GM18502 (cell line): ENCODE results near the gene ST6GAL2.

ENCODE experiments used
- ATAC-seq: cut with Tn5 transposase; IDR thresholded peaks from one replicate; pipeline ENCODE4 v1.9.1; 2021; ENCODE audit warnings: mild to moderate bottlenecking; ENCODE audit not compliant: unreplicated experiment, poor library complexity

The ST6GAL2 gene

GRCh38 chr2:106885971-106886915, at the start of gene ST6GAL2:
Gene ST6GAL2, minus strand, starts transcription at chr2:106886167. Its CDS starts 42,190 bp downstream, at chr2:106843977.
- ATAC-seq: no peak

DNA sequence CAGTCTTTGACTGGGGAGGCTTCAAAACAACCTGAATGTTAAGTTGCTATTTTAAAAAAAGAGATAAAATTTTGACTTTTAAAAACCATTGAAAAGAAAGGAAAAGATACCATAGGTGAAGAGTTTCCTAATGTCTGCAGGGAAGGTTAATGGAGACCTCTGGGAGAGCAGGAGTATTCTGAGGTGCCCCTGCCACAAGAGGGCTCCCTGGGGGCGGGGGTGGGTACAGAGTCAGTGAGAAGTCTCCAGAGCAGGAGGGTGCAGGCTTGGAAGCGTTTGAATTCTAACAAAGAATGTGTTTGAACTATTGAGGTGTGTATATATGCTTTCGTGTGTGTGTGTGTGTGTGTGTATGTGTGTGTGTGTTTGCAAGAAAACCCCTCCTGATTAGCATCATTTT, 46.7 kb upstream of the ST6GAL2 start:
- ATAC-seq: no peak

GRCh38 chr2:106931717-106932335, 45.9 kb upstream of the ST6GAL2 start:
- ATAC-seq: no peak

- no peak for ATAC-seq
Measured at GRCh38 chr2:106921451-106921850, 35.5 kb upstream of the ST6GAL2 start.

- no peak for ATAC-seq
Measured at GRCh38 chr2:106919012-106919411, 33.0 kb upstream of the ST6GAL2 start.

- no peak for ATAC-seq
Measured at GRCh38 chr2:106904242-106904641, 18.3 kb upstream of the ST6GAL2 start.

- no peak for ATAC-seq
Measured at GRCh38 chr2:106899786-106900530, 14.0 kb upstream of the ST6GAL2 start.

GRCh38 chr2:106894545-106894944, 8.6 kb upstream of the ST6GAL2 start:
- ATAC-seq: no peak

DNA sequence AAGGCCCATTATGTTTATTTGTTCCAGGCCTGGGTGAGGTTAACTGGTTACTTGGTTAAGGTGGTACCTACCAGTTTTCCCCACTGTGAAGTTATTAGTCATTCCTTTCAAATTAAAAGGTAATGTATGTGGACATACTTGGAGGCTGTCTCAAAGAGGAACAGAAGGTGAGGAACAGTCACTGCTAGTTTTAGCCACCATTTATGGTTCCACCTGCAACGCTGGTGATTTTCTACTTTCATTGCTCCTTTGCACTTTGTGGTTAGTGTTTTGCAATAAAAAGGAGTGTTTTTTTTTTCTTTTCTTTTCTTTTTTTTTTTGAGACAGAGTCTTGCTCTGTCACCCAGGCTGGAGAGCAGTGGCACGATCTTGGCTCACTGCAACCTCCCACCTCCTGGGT, 6.1 kb upstream of the ST6GAL2 start:
- ATAC-seq: no peak

DNA sequence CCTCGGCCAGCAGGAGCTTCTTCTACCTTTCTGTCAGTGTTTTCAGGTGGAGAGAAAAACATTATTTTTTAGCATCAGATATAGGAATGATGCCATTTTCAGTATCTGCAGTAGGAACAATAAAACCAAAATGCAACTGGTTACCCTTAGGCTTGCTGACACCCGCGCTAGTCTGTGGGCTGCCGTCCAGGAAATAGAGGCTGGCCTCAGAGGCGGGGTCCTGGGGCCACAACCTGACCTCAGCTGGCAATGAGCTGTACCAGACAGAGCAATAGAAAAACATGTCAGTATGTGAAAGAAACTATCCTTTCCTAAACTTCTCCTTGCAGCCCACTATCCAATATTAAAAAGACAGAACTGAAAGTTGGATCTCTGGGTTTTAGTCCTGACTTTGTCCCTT, 4.6 kb upstream of the ST6GAL2 start:
- ATAC-seq: no peak

- no peak for ATAC-seq
Measured at GRCh38 chr2:106886916-106887758, 1.2 kb upstream of the ST6GAL2 start.

GRCh38 chr2:106885329-106885728, 638 bp downstream of the ST6GAL2 start:
- ATAC-seq: no peak

DNA sequence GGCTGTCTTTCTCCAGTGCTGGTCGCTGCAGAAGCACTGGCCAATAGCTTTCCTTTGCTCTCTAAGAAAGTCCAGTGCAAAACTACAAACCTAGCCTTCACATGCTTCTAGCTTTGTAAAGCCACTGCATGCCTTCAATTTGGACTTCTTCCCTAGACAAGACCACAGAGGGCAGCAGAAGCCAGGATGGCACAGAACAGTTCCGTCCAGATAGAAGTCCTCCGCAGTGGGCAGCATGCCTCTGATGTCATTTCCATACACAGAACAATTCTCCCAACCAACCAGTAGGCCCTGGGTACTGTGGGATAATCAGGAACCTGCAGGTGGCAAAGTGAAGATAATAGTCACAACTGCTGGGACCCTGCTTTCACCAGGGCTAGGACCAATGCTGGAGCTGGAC, 3.3 kb downstream of the ST6GAL2 start:
- ATAC-seq: no peak

GRCh38 chr2:106878206-106878605, 7.8 kb downstream of the ST6GAL2 start:
- no peak for ATAC-seq

- ATAC-seq: no peak
Measured at GRCh38 chr2:106876699-106877098, 9.3 kb downstream of the ST6GAL2 start.

DNA sequence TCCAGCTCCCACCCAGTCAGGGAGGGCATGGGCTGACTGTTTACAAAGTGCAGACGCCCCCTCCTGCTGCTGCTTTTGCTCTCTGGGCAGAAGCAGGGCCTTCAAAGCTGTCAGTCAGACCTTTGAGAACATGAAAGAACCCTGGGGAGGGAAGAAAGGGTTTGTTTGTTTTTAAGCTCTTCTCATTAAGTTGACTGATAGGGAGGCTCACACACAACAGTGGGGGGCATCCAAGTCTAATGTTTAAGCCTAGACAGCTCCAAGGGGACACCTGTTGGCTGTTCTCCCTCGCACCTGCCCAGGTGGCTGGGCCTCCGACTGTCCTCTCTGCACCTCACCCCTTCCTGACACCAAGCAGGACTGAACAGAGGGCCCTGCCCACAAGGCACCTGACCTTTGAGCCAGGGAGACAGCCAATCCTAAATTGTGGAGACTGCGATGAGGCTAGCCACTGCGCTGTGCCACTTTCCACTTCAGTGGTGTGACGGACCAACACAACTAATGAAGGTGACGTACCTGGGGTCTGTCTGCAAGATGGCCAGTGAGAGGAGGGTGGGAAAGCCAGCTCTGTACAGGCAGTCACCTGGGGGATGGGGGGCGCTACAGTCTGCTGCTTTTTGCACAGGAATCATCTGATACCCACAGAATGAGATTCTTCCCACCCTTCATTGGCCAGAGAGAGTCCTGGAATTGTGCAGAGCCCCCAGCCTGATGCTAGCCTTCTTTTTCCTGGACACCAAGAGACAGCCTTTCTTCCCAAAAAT, 16.3 kb downstream of the ST6GAL2 start:
- no peak for ATAC-seq

DNA sequence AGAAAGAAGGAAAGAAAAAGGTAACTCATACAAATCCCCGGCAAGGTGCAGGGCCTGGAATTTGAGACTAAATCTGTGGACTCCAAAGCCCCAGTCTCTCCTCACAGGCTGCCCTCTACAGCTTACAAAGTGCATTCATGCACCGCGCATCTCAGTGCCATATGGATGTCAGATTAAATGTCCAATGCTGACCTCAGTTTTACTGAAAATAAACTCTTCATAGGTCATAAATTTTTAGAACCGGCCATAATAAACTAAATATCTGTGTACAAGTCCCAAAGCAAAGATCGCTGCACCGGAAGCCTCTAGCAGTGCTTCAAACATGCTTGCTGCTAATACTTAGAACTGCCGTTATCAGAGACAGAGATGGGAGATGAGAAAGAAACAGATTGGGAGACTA, 17.7 kb downstream of the ST6GAL2 start:
- no peak for ATAC-seq

DNA sequence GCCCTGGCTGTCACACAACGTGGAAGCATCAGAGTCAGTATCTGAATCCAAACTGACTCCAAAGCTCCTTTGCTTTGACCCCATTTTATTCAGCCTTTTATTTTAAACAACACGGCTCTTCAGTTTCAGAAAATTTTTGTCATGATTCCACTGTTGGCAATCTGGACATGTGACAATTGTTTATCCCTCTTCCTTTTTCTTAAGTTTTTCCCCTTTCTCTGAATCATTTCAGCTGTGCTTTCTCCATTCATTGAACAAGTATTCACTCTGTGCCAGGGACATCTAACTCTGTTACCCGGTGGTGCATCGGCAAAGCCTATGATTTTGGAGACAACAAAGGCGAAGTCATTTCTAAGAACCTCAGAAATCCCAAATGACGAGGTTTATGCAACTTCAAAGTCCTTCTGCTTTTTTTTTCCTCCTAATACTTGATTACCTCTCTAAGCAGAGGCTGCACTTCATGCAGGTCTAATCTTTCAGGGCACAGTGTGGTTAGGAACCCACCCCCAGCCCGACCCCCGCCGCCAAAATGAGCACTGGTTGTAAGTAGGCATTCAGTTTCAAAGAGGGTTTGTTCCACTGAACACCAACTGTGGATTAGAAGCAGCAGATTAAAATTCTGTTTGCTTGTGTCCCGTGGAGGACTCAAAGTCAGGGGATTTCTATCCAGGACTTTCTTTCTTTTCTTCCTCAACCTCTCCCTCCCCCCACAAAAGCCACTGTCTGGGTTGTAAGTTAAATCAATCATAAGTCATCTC, 18.6 kb downstream of the ST6GAL2 start:
- ATAC-seq: no peak

DNA sequence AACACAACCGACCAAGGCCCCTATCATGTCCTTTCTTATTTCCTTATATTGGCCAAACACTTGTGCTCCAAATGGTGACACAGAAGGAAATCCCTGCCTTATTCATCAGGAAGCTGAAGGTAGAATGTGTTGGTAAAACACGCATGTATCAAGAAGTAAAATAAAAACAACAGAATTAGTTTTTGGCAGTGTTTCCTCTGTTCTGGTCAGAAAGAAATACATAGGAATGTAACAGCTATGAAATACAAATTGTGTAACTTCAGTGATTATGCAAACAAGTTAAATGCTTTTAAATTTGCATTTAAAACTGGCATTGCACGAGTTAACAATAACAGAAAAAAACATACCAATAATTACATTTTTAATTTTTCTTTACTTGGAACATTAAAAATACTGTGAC, 19.3 kb downstream of the ST6GAL2 start:
- ATAC-seq: no peak
